T47D (cell line): ENCODE results near the gene PRRC2B.
"Not testable (repeated sequence)": the region's sequence is repeated elsewhere in the genome, so short reads cannot be mapped to it uniquely, and the experiment has no call there.

ENCODE experiments used
- DNase-seq, 2 experiments: peaks; one replicate each; pipeline versions ENCODE4 v3.0.0 to v3.0.0-alpha.2; 2011 to 2012; ENCODE audit warnings: low read depth in 1 of 2, low spot score in 1 of 2
- JUND ChIP-seq: IDR thresholded peaks from 2 replicates; pipeline ENCODE4 v1.6.1; 2012; ENCODE audit warnings: low read depth
- in situ Hi-C: cut with HindIII; loops from 2 replicates; pipeline ENCODE4 v1.10.0; 2016; ENCODE audit warnings: low sequenced_read_pairs, low pct_unique_long_range_greater_than_20kb

PRRC2B gene

DNA sequence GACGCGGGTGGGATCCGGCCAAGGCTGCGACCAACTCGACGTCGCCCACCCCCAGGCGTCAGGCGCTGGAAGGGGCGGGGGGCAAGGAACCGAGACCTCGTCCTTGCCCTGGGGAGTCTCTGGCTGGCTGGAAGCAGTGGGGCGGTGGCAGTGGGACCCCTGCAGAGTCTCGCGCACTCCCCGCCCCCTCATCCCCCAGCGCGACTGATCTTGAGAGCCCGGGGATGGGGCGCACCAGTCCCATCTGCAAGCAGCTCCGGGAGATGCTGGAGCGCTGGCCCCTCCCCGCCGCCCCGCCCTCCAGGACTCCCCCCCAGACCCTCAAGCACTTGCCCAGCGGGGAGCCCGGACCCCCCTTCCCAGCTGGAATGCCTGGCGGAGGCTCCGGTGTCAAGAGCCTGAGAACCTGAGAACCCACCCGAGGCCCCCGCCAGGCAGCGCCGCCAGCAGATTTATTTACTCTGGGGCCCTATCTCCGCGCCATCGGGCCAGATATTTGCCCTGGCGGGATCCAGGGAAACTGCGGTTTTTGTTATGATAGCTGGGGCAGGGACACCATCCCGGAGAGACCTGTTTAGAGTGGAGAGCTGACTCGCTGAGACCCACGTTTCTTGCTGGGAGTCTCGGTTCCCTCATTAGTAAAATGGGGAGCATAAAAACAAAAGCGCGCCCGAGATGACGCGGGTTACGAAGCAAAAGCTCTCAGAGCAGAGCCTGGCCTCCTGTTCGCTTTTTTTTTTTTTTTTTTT lies 152.6 kb downstream of the PRRC2B start:
- in situ Hi-C loops: no loop called here
- DNase-seq: peak; percentile 67 to 80
- peak; percentile 58; the same call in 1 of the 2 replicates for TF ChIP-seq JUND

GRCh38 chr9:131549186-131549585 lies 155.3 kb downstream of the PRRC2B start:
- DNase-seq, in situ Hi-C loops: not testable (repeated sequence)
